GM18508 (cell line): ENCODE data around the gene PDE4D.
A peak's percentile ranks its signal among the peaks of the same experiment; 100 is the strongest.

Experiments
- ATAC-seq: cut with Tn5 transposase; IDR thresholded peaks from one replicate; pipeline ENCODE4 v1.9.1; 2021; ENCODE audit warnings: moderate number of reproducible peaks; ENCODE audit not compliant: insufficient read depth, unreplicated experiment

Gene PDE4D

DNA sequence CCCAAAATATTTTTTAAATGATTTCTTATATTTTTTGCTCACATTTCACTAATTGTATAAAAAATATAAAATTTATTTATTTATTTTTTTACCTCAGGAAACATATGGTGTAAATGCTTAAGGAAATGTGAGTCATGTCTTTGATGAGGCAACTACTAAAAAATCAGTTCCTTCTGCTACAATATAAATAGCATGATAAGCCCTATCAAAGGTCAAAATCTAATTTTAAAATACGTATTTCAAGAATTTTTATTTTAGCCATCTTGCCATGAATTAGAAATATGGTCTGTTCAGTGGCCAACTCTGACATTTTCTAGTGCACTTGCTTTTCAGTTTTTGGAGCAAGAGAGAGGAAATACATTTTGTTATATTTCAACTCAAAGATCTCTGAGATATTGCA is 50.5 kb downstream of the PDE4D start:
- ATAC-seq = no peak

DNA sequence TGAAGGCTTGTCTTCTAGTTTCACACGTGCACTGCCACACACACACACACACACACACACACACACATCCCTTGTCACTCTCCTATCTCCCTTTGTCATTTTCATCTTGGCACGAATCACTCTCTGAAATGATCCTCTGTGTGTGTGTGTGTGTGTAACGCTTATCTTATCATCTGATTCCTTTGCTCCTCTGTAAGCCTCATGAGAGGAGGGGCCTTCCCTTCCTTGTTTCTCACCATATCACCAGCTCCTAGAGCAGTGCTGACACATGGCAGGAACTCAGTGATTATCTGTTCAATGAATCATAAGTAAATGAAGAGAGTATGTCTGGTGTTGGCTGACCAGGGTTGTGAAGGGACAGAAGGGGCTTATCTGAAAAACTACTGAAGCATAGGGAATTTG is 53.3 kb downstream of the PDE4D start:
- ATAC-seq = no peak

DNA sequence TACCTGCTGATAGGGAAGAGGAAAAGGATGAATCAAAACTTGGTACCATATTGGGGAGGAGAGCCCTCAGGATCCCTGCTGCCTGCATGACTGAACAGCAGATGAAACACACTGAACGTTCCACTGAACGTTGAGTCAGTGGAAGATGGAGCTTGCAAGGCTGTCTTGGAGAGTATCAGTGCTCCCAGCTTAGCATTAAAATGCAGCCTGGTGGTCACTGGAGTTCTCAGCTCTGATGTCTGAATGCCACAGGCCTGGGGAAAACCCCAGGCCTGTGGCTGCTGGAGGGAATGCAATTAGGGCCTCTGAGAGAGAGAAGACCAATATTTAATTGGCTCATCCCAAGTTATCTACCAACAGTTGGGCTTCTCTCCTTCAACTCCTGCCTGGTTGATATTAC is 54.5 kb downstream of the PDE4D start:
- ATAC-seq = no peak

- ATAC-seq = no peak
These were observed 55.5 kb downstream of the PDE4D start for GRCh38 chr5:59838067-59838466.

DNA sequence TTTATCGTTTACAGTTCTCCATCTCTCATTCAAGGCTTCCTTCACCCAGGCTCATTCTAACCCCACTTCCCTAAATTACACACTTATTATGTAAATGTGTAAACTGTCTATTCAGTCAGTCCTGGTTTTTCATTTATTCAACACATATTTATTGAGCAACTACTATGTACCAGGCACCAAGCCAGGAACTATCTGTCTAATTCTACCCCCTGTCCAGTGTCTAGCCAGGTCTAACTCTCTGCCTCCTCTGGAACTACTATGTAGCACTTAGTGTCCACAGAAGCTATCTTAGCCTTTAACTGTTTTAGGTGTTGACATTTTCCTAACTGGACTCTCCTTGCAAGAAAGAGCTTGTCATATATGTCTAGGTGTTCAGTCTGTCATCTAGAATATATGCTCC is 56.5 kb downstream of the PDE4D start:
- no peak for ATAC-seq

GRCh38 chr5:59835800-59836199 is 57.7 kb downstream of the PDE4D start:
- no peak for ATAC-seq

DNA sequence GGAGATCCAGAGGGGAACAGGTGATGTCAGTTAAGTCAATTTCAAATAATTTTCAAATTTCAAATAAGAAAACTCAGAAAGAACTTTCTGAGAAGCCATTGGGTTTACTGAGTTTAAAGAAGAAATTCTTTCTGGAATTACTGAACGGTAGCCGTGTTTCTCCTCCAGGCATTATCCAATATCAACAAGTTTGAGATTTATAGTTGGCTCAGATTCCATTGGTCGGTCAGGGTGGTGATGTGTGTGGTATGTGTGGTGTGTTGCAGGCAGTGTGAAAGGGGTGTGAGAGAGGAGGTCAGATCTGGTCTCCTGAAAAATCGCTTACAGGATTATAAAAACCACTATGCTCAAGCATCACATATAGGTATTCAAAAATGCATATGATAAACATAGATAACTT is 60.1 kb downstream of the PDE4D start:
- ATAC-seq = no peak

GRCh38 chr5:59832577-59833301 is 60.8 kb downstream of the PDE4D start:
- no peak for ATAC-seq

DNA sequence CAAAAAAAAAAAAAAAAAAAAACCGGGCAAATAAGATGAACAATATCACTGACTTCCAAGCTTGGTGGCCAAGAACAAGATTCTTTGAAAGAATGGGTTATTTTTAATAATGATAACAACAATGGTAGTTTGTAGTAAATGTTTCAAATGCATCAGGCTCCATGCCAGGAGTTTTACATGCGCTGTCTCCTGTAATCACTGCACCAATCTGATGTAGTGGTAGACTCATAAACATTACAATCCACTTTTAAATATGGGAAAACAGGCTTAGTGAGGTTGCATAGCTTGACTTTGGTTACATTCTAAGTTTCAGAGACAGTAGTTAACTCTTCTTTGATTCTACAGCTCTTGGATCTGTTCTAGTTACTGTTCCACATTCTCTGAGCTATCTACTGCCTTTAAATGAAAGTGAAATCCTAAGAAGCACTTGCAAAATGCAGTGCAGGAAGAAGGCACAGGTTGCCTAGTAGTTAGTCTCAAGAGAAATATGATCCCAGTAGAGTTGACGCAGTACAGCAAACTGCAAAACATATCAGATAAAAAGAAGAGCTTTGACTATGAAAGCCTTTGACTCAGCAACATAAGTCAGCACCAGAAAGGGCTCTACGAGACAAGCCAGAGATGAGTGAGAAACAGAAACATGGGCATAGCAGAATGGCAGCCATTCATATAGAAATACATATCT is 62.1 kb downstream of the PDE4D start:
- ATAC-seq = no peak

- no peak for ATAC-seq
These were observed 62.9 kb downstream of the PDE4D start for GRCh38 chr5:59830536-59831200.

- no peak for ATAC-seq
These were observed 63.6 kb downstream of the PDE4D start for GRCh38 chr5:59829922-59830321.

DNA sequence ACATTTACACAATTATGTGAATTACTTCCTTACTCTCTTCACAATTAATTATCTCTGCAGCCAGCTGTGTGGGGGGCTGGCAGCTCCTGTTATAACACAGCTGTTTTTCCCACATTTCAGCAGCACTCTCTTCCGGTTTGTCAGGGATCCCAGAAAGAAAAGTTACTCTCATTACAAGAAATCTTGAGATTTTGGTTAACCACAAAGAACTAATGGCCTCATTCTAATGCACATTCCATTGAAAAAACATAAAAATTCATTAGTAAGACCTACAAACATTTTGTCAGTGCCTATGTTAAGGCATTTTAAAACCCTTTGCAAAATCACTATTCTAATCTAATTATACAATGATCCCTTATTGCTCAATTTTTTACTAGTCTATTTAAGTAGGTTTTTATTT is 64.1 kb downstream of the PDE4D start:
- ATAC-seq = no peak

- ATAC-seq = no peak
These were observed 64.9 kb downstream of the PDE4D start for GRCh38 chr5:59828623-59829022.

DNA sequence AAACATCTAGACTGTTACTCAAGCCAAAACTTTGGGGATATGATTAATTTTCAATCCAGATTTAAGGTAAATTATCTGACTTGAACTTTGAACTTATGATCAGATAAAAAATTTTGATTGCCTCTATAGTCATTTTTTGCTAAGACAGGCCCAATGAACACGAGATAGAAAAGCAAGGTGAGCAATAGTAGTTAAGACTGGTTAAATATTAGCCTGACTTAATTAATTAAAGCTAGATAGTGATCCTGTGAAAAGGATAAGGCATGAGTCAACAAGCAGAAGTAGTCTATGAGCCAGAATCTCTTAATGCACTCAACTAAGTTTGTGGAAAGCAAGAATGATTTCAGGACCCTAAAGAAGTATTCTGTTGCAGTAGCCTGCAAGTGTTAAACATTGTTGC is 66.5 kb downstream of the PDE4D start:
- no peak for ATAC-seq

- ATAC-seq = no peak
These were observed 70.1 kb downstream of the PDE4D start for GRCh38 chr5:59823420-59823819.

- ATAC-seq = no peak
These were observed 73.7 kb downstream of the PDE4D start for GRCh38 chr5:59819806-59820205.

DNA sequence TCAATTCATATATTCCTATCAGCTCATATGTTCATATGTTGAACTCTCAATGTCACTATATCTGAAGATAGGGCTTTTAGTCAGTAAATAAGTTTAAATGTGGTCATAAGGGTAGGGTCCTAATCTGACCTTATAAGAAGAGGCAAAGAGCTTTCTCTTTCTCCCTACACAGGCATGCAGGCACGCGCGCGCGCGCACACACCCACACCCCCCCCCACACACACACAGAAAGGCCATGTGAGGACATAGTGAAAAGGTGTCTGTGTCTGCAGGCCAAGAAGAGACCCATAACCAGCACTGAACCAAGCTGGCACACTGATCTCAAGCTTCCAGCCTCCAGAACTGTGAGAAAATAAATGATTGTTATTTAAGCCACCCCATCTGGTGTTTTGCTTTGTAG is 76.0 kb downstream of the PDE4D start:
- ATAC-seq = no peak

- no peak for ATAC-seq
These were observed 76.7 kb downstream of the PDE4D start for GRCh38 chr5:59816654-59817300.

DNA sequence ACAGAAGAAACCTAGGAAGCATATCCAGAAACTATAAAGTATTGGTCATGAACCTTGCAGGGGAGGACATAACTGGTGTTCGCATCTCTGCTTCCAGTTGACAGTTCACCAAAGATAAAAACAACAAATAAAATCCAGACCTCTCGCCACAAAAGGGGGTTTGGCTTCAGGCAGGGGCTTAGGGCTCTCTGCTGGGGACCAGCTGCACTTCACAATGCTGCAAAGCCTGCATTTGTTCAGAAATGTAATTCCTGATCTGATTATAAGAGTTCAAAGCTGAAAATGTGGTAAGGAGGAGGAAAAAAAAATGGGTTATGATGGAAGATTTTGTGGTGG is 79.0 kb downstream of the PDE4D start:
- ATAC-seq = no peak

DNA sequence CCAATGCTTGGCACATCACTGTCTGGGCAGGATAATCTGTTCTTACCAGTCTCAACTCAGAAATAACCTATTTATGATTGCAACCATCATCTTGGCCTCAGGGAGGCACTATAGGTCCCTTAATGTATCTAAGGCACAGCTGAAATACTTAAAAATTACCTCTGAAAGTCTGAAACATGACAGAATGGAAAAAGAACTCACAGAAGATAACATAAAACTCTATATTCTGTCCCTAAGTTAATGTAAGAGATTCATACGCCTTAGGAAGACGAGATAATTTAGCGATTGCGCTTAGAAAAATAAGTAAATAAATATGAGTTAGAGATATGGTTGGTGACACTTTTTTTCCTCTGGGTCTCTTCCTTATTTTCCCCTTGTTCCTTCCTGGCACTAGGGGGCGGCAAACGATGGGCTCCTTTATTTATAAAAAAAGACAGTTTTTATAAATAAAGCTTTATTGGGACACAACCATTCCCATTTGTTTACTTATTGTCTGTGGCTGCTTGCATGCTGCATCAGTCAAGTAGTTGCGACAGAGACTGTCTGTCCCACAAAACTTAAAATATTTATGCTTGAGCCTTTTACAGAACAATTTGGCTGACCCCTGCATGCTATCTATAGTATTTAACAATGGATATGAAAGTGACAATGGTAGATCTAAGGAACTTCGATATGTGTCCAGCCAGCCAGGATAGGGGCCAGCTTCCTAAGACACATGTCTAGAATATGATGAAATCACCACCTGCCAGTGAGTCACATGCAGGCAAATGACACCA is 79.6 kb downstream of the PDE4D start:
- ATAC-seq = peak; percentile 67
